HG03342 (cell line): ENCODE results near the gene HHAT.

Source experiments
- ATAC-seq: cut with Tn5 transposase; IDR thresholded peaks from one replicate; pipeline ENCODE4 v1.9.1; 2021; ENCODE audit warnings: mild to moderate bottlenecking, moderate library complexity; ENCODE audit not compliant: unreplicated experiment

The HHAT gene

GRCh38 chr1:210313046-210313595 is 15.6 kb upstream of the HHAT start:
- ATAC-seq: no peak

GRCh38 chr1:210313921-210314320 is 14.8 kb upstream of the HHAT start:
- ATAC-seq: no peak

GRCh38 chr1:210315529-210315928 is 13.2 kb upstream of the HHAT start:
- no peak for ATAC-seq

GRCh38 chr1:210321131-210321530 is 7.6 kb upstream of the HHAT start:
- no peak for ATAC-seq

- no peak for ATAC-seq
These were observed 7.2 kb upstream of the HHAT start for GRCh38 chr1:210321552-210321951.

GRCh38 chr1:210323957-210324356 is 4.7 kb upstream of the HHAT start:
- ATAC-seq: no peak

- no peak for ATAC-seq
These were observed 3.6 kb upstream of the HHAT start for GRCh38 chr1:210325026-210325670.

- no peak for ATAC-seq
These were observed 513 bp upstream of the HHAT start for GRCh38 chr1:210328032-210328745.

GRCh38 chr1:210330279-210330866 is 1.7 kb downstream of the HHAT start:
- no peak for ATAC-seq

GRCh38 chr1:210332233-210332632 is 3.5 kb downstream of the HHAT start:
- no peak for ATAC-seq

GRCh38 chr1:210332719-210333398 is 4.2 kb downstream of the HHAT start:
- peak; percentile 75 for ATAC-seq

- ATAC-seq: no peak
These were observed 6.3 kb downstream of the HHAT start for GRCh38 chr1:210335001-210335400.

GRCh38 chr1:210336362-210336761 is 7.7 kb downstream of the HHAT start:
- no peak for ATAC-seq

- ATAC-seq: no peak
These were observed 10.8 kb downstream of the HHAT start for GRCh38 chr1:210339500-210339899.

- ATAC-seq: no peak
These were observed 11.6 kb downstream of the HHAT start for GRCh38 chr1:210340311-210340710.

- ATAC-seq: no peak
These were observed 12.1 kb downstream of the HHAT start for GRCh38 chr1:210340841-210341240.

- ATAC-seq: peak; percentile 57
These were observed 14.5 kb downstream of the HHAT start for GRCh38 chr1:210342986-210343780.

- no peak for ATAC-seq
These were observed 16.0 kb downstream of the HHAT start for GRCh38 chr1:210344706-210345105.

- peak; percentile 48 for ATAC-seq
These were observed 18.4 kb downstream of the HHAT start for GRCh38 chr1:210347112-210347511.

- no peak for ATAC-seq
These were observed 22.8 kb downstream of the HHAT start for GRCh38 chr1:210351496-210351895.

- no peak for ATAC-seq
These were observed 23.9 kb downstream of the HHAT start for GRCh38 chr1:210352575-210352974.
